GM10266 (cell line): ENCODE measurements around the gene NPY.

ENCODE experiments used
- DNase-seq: peaks from one replicate; pipeline ENCODE4 v3.0.0; 2012; ENCODE audit errors: extremely low spot score
- CTCF ChIP-seq: IDR thresholded peaks from 2 replicates; pipeline ENCODE4 v1.5.1; 2012; ENCODE audit warnings: mild to moderate bottlenecking, low read depth; ENCODE audit not compliant: control insufficient read depth, insufficient read depth; ENCODE audit errors: missing control alignments

NPY gene

GRCh38 chr7:24283897-24284698 lies at the start of gene NPY:
TSS of gene NPY (plus strand) at chr7:24284190. CDS start at chr7:24285241, 1,051 bp downstream.
- TF ChIP-seq CTCF, result no peak
- DNase-seq, result no peak

- DNase-seq, result no peak
- no peak for TF ChIP-seq CTCF
Observed at GRCh38 chr7:24239260-24239659, 44.7 kb upstream of the NPY start.

- TF ChIP-seq CTCF, result no peak
- DNase-seq, result no peak
Observed at GRCh38 chr7:24241206-24241605, 42.8 kb upstream of the NPY start.

- no peak for DNase-seq
- TF ChIP-seq CTCF, result no peak
Observed at GRCh38 chr7:24244554-24244953, 39.4 kb upstream of the NPY start.

DNA sequence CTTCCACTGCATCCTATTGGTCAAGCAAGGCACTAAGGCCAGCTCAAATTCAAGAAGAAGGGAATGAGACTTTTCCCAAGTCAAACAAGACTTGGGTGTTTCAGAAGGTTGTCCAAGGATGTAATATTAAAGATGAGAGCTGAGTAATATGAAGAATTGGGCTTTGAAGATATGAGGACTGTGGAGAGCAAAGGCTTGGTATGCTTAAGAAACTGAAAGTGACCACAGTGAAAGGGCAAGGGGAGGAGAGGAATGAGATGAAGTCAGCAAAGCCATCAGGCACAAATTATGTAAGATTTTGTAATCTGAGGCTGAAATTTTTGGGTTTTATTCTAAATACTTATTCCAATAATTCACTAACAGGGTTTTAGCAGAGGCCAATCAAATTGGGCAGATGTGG lies 38.6 kb upstream of the NPY start:
- DNase-seq, result no peak
- TF ChIP-seq CTCF, result no peak

- no peak for DNase-seq
- no peak for TF ChIP-seq CTCF
Observed at GRCh38 chr7:24249266-24249665, 34.7 kb upstream of the NPY start.

DNA sequence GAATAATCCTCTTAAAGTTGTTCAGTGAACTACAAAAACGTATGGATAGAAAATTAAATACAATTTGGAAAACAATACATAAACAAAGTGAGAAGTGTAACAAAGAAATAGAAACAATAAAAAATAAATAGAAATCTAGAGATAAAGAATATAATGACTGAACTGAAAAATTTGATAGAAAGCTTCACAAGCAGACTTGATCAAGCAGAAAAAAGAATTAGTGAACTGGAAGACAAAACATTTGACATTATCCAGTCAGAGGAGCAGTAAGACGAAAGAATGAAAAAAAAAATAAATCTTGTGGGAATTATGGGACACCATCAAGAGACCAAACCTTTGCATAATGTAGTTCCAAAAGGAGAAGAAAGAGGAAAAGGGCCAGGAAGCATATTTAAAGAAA lies 32.4 kb upstream of the NPY start:
- DNase-seq, result no peak
- TF ChIP-seq CTCF, result no peak
